HUES64 (cell line): ENCODE results near the gene C1orf216.
"Not testable (repeated sequence)": the region's sequence is repeated elsewhere in the genome, so short reads cannot be mapped to it uniquely, and the experiment has no call there.

Experiments
- H3K27ac ChIP-seq: 2 replicates; pipeline ENCODE4 v1.7.0; 2013; ENCODE audit warnings: low read depth, low read length, inconsistent platforms
- H3K27me3 ChIP-seq: 2 replicates; pipeline ENCODE4 v1.6.1; 2013; ENCODE audit warnings: mild to moderate bottlenecking, low read length; ENCODE audit not compliant: insufficient read depth
- H3K36me3 ChIP-seq: 2 replicates; pipeline ENCODE4 v1.6.1; 2013; ENCODE audit warnings: mild to moderate bottlenecking, low read length; ENCODE audit not compliant: insufficient read depth
- H3K4me1 ChIP-seq: 2 replicates; pipeline ENCODE4 v1.6.1; 2013; ENCODE audit warnings: mild to moderate bottlenecking, low read length, moderate library complexity; ENCODE audit not compliant: insufficient read depth
- H3K4me3 ChIP-seq: 2 replicates; pipeline ENCODE4 v1.5.1; 2013; ENCODE audit warnings: mild to moderate bottlenecking, low read length, moderate library complexity
- H3K9ac ChIP-seq: 2 replicates; pipeline ENCODE4 v1.6.1; 2013; ENCODE audit warnings: mild to moderate bottlenecking, low read depth, low read length
- H3K9me3 ChIP-seq: 2 replicates; pipeline ENCODE4 v1.6.1; 2013; ENCODE audit warnings: low read depth, low read length; ENCODE audit not compliant: insufficient read depth
- WGBS: fragments of 150-250, 120-280 bp; methylation state at CpG from one replicate; pipeline ENCODE4 v1.1.7; 2013; ENCODE audit warnings: missing lambda C conversion rate; 5-methylcytosine and 5-hydroxymethylcytosine counted together

C1orf216 gene

GRCh38 chr1:35706846-35707600, 11.7 kb downstream of the C1orf216 start:
- Histone ChIP-seq H3K4me3 (peak overlapping the region; percentile 66), H3K27ac (no peak overlapping the region), H3K36me3 (no peaks in the 10 kb centered on the region), H3K9me3 (no peaks in the 10 kb centered on the region), H3K4me1 (peaks cover 19% of the 10 kb centered on the region), H3K27me3 (peaks cover 16% of the 10 kb centered on the region; the same call in 1 of the 2 replicates), H3K9ac (peak overlapping the region; percentile 13)
- WGBS: 32% methylated on average over 28 of the region's 29 CpGs

- Histone ChIP-seq H3K9me3 (no peaks in the 10 kb centered on the region), H3K27me3 (peaks cover 15% of the 10 kb centered on the region), H3K9ac (no peak overlapping the region), H3K36me3 (no peaks in the 10 kb centered on the region), H3K27ac (no peak overlapping the region; the same call in 1 of the 2 replicates), H3K4me3 (peak overlapping the region; percentile 20; the same call in 1 of the 2 replicates), H3K4me1 (peaks cover 26% of the 10 kb centered on the region)
- 12% methylated on average over 5 of the region's 7 CpGs for WGBS
Measured at GRCh38 chr1:35702508-35702907, 16.2 kb downstream of the C1orf216 start.

GRCh38 chr1:35699152-35699551, 19.5 kb downstream of the C1orf216 start:
- Histone ChIP-seq H3K4me3 (peak overlapping the region; percentile 36; the same call in 1 of the 2 replicates), H3K4me1 (peaks cover 21% of the 10 kb centered on the region)
- not testable (repeated sequence) for H3K27ac ChIP-seq, H3K36me3 ChIP-seq, H3K9ac ChIP-seq, H3K9me3 ChIP-seq, H3K27me3 ChIP-seq
- 93% methylated on average over 1 of the region's 1 CpG for WGBS

GRCh38 chr1:35692317-35692716, 26.4 kb downstream of the C1orf216 start:
- H3K27ac ChIP-seq: no peak overlapping the region
- no peaks in the 10 kb centered on the region for H3K36me3 ChIP-seq
- H3K9ac ChIP-seq: no peak overlapping the region
- H3K4me1 ChIP-seq: peaks cover 9% of the 10 kb centered on the region; the same call in 1 of the 2 replicates
- WGBS: 83% methylated on average over 2 of the region's 2 CpGs
- H3K27me3 ChIP-seq: no peaks in the 10 kb centered on the region
- no peak overlapping the region for H3K4me3 ChIP-seq
- no peaks in the 10 kb centered on the region for H3K9me3 ChIP-seq

- Histone ChIP-seq H3K9ac (no peak overlapping the region), H3K4me3 (no peak overlapping the region), H3K36me3 (no peaks in the 10 kb centered on the region), H3K4me1 (peaks cover 9% of the 10 kb centered on the region; the same call in 1 of the 2 replicates), H3K27me3 (no peaks in the 10 kb centered on the region), H3K27ac (no peak overlapping the region), H3K9me3 (no peaks in the 10 kb centered on the region)
- WGBS: 90% methylated on average over 7 of the region's 8 CpGs
Measured at GRCh38 chr1:35691571-35692220, 27.0 kb downstream of the C1orf216 start.

GRCh38 chr1:35691080-35691479, 27.6 kb downstream of the C1orf216 start:
- 14% methylated on average over 9 of the region's 9 CpGs for WGBS

GRCh38 chr1:35690103-35690502, 28.6 kb downstream of the C1orf216 start:
- not testable (repeated sequence) for H3K36me3 ChIP-seq, H3K9ac ChIP-seq, H3K4me1 ChIP-seq, H3K9me3 ChIP-seq, H3K4me3 ChIP-seq, H3K27ac ChIP-seq, H3K27me3 ChIP-seq
- 99% methylated on average over 3 of the region's 4 CpGs for WGBS

More at GRCh38 chr1:35691080-35691479, 27.6 kb downstream of the C1orf216 start:
- H3K27me3 ChIP-seq: no peaks in the 10 kb centered on the region
- H3K9me3 ChIP-seq: no peaks in the 10 kb centered on the region
- no peak overlapping the region for H3K27ac ChIP-seq
- H3K9ac ChIP-seq: no peak overlapping the region
- H3K4me3 ChIP-seq: no peak overlapping the region
- H3K4me1 ChIP-seq: peaks cover 9% of the 10 kb centered on the region; the same call in 1 of the 2 replicates
- H3K36me3 ChIP-seq: no peaks in the 10 kb centered on the region

- Histone ChIP-seq H3K4me3 (no peak overlapping the region), H3K9ac (no peak overlapping the region), H3K27ac (no peak overlapping the region), H3K9me3 (no peaks in the 10 kb centered on the region), H3K36me3 (no peaks in the 10 kb centered on the region), H3K27me3 (no peaks in the 10 kb centered on the region), H3K4me1 (peaks cover 9% of the 10 kb centered on the region; the same call in 1 of the 2 replicates)
- WGBS: 92% methylated on average over 5 of the region's 5 CpGs
Measured at GRCh38 chr1:35688161-35688560, 30.5 kb downstream of the C1orf216 start.

- Histone ChIP-seq H3K27ac (no peak overlapping the region), H3K9me3 (no peaks in the 10 kb centered on the region), H3K27me3 (no peaks in the 10 kb centered on the region), H3K9ac (no peak overlapping the region), H3K4me1 (no peaks in the 10 kb centered on the region), H3K36me3 (no peaks in the 10 kb centered on the region), H3K4me3 (no peak overlapping the region)
- WGBS: 73% methylated on average over 5 of the region's 5 CpGs
Measured at GRCh38 chr1:35683012-35683411, 35.7 kb downstream of the C1orf216 start.

GRCh38 chr1:35680271-35680670, 38.4 kb downstream of the C1orf216 start:
- Histone ChIP-seq H3K4me3 (no peak overlapping the region), H3K9ac (no peak overlapping the region), H3K27ac (no peak overlapping the region), H3K27me3 (no peaks in the 10 kb centered on the region), H3K9me3 (no peaks in the 10 kb centered on the region), H3K4me1 (no peaks in the 10 kb centered on the region), H3K36me3 (no peaks in the 10 kb centered on the region)
- 95% methylated on average over 3 of the region's 3 CpGs for WGBS

GRCh38 chr1:35675773-35676172, 42.9 kb downstream of the C1orf216 start:
- H3K4me1 ChIP-seq: no peaks in the 10 kb centered on the region
- H3K9me3 ChIP-seq: no peaks in the 10 kb centered on the region
- no peaks in the 10 kb centered on the region for H3K27me3 ChIP-seq
- H3K9ac ChIP-seq: no peak overlapping the region
- no peak overlapping the region for H3K27ac ChIP-seq
- no peaks in the 10 kb centered on the region for H3K36me3 ChIP-seq
- no peak overlapping the region for H3K4me3 ChIP-seq
- 86% methylated on average over 1 of the region's 1 CpG for WGBS
